GM12892 (cell line): ENCODE measurements around the gene CC2D1B.

Experiments
- POLR2A ChIP-seq: IDR thresholded peaks from 2 replicates; pipeline ENCODE4 v1.6.1; 2011; ENCODE audit warnings: low read depth, low read length, control low read depth
- POLR2AphosphoS5 ChIP-seq: IDR thresholded peaks from 2 replicates; pipeline ENCODE4 v1.6.1; 2011; ENCODE audit warnings: low read depth, low read length, control low read depth
- TAF1 ChIP-seq: IDR thresholded peaks from 2 replicates; pipeline ENCODE4 v1.6.1; 2011; ENCODE audit warnings: low read depth, mild to moderate bottlenecking, control low read depth, low read length, borderline replicate concordance

DNA sequence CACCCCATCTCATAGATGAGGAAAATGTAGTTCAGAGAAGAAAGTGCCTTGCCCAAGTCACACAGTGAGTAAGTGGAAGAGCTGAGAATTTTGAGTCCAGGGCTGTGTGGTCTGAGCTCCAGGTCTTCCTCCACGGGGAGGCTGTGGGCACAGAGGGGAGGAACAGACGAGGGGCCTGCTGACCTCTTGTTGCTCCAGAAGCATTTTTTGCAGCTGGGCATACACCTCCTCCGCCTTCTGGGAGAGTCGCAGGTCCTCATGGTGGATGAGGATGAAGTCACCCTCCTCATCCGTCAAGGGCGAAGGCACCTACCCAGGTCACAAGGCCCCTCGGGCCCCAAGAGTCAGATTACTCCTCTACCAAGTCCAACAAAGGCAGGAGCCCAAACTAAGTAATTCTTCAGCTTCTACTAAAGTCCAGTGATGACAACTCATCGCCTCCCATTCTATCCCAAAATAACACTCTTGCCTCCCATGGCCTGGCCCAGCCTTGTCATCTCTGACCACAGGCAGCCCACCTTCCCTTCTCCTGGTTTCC lies 9.1 kb downstream of the CC2D1B start:
- TF ChIP-seq TAF1 = no peak
- no peak for TF ChIP-seq POLR2A
- no peak for TF ChIP-seq POLR2AphosphoS5
